GM19467 (cell line): ENCODE data around the gene NLGN1.

Experiments used
- ATAC-seq: cut with Tn5 transposase; IDR thresholded peaks from one replicate; pipeline ENCODE4 v1.9.1; 2021; ENCODE audit warnings: mild to moderate bottlenecking, moderate library complexity; ENCODE audit not compliant: unreplicated experiment

The NLGN1 gene

DNA sequence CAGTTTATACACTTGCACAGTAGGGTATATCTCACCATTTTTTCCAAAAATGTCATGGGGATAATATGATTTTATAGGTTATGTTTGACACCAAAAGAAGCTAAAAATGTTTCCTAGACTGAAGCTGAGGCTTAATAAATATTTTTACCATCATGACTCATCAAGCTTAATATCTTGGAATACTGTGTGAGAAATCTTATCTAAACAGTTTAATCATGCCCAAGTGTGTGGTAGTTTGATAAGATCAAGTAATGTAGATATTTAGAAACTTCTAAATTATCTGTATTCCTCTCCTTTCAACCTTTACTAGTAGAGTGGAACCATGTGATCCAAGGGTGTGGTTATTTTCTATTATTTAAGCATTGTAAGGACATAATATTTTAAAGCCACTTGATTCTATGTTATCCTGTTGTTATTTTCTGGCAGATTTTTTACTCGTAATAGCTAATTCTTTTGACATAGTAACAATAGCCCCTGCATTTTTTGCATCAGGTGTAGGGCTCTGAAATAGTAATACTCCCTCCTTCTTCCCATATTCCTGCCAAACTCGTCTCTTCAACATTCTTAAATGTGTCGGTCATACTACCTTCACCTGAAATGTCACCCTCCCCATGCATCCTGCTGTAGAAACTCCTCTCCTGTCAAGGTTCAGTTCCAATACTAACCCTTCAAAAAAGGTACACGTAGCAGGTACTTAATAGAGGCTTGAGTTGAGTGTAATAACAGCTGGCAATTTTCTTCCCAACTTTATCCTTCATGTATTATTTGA, 729.6 kb downstream of the NLGN1 start:
- no peak for ATAC-seq

DNA sequence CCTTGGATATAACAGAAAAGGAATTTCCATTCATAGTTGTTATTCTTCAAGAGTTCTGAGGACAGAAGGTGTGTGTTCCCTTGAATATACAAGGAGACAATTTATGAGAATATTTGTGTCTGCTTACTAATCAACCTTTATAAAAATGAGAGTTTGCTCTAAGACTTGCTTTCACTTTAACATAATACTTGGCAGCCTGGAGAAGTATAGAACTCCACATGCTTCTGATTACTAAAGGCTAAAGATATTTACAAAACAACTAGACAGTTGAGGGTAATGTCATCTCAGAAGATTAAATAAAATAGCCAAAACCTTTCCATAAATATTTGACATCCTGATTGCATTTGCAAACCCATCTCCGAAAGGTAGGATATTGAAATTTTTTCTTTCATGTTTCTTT, 734.5 kb downstream of the NLGN1 start:
- ATAC-seq: no peak

DNA sequence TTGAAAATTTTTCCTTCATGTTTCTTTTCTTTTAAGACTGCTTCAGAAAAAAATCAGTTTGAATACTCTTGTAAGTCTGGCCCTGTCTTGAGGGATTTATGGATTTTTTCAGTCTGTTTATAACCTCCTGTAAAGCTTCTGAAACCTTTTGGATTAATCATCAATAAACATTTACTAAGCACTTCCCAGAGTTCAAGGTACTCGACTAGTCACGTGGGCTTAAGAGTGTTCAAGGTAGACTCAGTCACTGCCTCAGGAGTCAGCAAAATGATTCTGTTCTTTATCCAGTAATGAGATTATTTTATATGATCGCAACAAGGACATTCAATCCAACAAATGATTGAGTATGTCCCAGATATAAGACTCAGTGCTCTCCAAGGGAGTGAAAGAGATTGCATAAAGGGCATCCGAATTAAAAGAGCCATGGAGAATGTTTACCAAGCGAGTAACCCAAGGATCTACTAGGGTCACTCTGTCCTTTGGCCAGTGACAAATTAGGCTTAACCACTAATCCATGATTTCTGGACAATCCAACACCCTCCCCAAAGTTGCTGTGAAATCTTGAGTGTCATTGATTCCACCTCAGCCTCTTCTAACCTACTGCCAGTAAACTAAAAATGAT, 735.0 kb downstream of the NLGN1 start:
- no peak for ATAC-seq

DNA sequence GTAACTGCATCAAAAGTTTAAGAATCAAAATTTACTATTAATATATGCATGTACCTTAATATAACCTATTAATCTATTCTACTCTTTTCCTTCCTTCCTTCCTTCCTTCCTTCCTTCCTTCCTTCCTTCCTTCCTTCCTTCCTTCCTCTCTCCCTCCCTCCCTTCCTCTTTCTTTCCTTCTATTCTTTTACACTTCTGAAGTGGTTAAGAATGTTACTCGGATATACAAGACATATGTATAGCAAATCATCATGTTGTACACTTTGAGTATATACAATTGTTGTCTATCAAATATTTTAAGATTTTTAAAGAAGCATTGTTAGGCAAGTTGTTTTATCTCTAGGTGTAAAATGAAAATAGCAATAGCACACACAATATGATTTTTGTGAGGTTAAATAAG, 748.5 kb downstream of the NLGN1 start:
- ATAC-seq: no peak

DNA sequence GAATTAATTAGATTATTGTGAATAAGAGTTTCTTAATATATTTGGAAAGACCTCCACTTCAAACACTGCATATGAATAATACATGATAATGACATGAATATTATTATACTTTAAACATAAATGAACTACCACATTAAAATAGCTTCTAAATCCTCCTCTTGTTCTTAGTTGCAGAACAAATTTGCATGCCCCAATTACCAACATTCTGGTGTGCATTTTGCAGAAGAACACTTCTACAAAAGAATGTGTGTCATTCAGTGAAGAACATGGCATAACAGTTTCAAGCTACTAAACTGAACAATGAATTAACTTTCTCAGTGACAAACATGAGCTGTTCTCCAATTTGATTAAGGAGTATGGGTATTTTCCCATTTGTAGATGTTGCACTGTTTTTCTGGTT, 750.3 kb downstream of the NLGN1 start:
- no peak for ATAC-seq

DNA sequence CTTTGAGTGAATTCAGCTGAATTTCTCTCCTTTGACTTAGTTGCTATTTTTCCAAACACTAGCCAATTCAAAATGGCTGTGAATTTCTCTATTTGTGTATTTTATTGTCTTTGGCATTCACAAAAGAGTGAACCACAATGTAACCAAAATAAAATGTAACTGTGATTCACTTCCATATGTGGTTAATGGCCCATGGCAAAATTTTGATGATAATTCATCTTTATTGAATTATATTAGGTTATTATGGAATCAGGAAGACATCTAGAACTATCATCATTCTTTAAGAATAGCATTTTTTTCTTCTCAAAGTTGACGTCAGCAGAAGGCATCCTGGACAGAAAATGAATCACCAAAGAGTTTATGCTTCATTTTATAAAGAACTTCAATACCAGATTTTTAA, 756.3 kb downstream of the NLGN1 start:
- ATAC-seq: no peak

DNA sequence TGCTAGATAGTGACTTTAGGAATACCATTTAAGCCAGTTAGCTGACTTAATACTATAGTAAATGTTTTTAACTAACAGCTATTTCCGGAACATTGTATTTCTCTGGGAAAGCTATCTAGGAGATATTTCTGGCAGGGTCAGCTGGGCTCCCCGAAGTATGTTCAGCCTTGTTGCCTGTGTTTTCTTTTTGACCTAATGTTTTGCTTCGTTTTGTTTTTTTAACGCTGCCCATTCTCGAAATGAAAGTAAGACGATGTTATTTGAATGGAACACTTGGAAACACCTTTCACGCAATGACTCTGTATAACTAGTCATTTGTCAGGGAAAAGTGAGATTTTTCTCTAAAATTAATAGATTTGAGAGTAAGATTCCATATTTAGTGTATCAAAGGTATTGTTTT, 758.7 kb downstream of the NLGN1 start:
- ATAC-seq: no peak

DNA sequence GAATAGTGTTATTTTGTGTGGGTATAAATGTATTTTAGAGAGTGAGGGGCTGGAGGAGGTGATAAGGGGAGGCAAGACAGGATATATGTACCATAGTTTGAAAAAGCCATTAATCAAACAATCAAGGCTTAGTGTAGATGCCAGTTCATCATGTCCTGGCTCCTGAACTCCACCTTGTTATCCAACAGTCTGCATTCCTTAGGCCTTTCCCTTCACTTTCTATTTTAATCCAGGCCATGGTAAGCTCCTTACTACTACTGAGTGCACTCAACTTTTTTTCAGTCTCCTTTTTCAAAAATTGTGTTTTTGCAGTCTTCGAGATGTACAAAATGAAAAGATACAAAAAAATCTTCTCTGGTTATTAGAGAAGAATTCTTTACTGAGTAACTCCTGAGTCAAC, 761.1 kb downstream of the NLGN1 start:
- no peak for ATAC-seq

DNA sequence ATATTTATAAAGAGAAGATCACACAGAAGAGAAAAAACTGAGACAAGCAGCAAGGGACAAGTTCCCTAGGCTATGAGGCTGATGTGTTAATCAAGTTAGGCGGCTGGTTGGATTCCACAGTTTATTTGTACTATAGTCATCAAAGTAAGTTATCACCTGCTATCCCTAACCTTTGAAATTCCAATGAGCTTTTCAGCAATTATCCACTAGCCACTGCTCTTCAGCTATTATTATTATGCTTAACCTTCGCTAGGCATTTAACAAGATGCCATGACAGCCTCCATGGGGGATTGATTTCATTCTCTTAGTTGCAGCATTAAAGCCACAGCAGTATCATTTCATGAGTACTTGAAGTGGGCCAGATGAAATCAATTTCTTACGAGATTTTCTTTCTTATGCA, 762.1 kb downstream of the NLGN1 start:
- no peak for ATAC-seq

DNA sequence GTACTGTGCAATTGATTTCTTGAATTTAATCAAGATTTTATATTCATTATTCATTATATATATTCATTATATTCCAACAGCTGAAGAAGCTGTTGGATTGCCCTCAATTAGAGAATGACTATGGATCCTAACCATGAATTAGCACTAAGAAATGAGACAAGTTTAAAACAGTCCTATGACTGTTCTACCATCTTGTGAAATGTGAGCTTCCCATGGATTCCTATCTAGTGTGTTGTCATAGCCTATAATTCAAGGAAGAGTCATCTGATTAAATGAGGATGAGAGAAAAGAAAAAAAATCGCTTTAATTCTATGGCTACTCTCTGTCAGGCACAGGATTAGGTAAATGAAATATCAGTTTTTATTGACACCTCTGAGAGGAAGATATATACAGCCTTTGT, 765.0 kb downstream of the NLGN1 start:
- no peak for ATAC-seq

DNA sequence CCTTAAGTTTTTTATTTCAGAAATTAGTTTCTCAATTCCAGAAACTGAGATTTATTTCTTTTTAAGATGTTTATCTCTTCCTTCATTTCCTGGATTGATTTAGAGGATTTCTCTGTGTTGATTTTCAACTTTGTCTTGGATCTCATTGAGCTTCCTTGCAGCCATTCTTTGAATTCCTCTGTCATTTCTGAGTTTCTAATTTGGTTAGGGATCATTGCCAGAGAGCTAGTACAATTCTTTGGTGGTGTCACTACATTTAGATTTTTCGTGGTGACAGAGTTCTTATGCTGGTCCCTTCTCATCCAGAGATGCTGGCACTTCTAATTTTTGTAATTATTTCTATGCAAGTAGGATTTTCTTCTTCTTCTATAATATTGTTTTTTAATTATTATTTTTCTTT, 770.5 kb downstream of the NLGN1 start:
- ATAC-seq: no peak

DNA sequence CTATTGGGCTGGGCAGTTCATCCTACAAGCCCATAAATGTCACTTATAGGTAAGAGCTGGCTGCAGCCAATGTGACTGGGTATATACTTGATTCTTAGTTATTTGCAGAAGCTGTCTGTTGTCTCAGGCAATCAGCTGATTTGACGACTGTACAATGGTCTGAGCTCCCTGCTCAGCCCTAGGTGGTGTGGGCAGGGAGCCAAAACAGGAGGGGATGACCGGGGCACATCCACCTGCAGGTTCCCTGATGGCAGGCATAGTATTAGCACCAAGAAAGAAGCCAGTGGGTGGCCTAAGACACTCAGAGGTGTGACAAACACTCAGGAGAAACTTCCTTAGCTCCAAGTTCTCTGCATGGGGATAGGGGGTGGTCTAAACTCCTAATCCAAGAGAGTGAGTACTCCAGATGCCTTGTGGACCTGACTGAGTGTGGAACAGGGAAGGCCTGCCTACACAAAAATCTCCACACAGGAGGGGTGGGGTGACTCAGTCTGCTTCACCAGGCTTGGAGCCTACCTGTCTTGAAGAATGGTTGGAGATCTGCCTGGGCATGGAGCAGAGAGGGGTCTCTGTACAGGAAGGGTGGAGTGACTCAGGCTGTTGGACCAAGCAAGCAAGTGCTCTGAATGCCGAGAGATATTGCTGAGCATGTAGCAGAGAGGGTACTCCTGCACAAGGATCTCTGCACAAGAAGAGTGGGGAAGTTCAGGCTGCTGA, 771.2 kb downstream of the NLGN1 start:
- ATAC-seq: no peak

DNA sequence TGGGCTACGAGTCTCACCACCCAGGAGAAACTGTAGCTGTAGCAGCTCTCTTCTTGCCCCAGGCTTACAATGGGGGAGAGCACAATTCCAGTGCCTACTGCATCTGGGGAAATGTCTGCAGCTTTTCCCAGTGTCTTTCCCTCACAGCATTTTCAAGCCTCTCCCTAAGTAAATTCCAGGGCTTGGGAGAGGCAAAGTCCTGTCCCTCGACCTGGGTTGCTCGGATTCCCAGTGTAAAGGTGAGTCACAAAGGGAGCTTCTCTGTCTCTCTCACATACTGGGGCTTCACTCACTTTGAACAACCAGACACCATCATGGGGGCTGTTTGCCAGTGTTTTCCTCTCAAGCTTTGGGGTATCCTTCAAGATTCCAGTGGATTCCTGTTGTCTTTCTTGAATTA, 772.2 kb downstream of the NLGN1 start:
- ATAC-seq: no peak

DNA sequence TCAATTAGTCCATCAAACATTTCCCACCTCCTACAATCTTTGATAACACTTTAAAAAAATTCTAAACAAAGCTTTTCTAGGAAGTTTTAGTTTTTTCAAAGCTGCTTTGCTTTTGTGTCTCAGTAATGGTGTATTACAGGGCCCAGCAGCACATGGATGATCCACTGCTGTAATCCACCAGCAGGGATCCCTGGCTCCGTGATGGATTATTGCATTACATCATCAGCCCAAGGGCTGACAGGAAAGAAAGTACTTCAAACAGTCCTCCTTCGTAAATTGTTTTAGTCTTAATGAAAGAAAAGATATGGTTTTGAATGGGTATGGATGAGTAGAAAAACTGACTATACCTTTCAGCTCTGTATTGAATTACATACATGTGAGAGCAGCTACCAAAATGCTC, 772.7 kb downstream of the NLGN1 start:
- no peak for ATAC-seq

DNA sequence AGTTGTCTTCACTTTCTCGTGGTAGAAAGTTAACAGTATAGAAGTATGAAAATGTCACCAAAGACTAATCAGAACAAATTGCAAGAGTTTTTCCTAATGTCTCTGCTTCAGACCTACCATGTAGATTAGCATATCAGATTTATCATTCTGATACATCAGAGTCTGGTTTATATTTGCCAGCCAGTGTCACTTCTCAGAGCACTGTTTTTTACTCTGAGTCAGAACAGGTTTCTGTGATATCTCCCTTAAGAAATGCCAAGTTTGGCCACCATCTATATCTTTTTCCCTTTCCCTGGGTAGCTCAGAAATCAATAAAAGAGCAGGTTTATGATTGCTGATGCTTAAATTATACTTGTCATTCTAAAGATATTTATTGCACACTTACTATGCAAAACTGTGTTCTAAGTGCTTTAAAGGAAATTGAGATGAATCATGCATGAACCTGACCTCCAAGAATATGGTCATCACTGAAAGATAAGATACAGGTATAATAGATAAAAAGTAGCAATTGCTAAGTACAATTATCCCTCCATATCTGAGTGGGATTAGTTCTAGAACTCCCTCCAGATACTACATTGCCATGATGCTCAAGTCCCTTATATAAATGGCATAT, 788.9 kb downstream of the NLGN1 start:
- no peak for ATAC-seq

DNA sequence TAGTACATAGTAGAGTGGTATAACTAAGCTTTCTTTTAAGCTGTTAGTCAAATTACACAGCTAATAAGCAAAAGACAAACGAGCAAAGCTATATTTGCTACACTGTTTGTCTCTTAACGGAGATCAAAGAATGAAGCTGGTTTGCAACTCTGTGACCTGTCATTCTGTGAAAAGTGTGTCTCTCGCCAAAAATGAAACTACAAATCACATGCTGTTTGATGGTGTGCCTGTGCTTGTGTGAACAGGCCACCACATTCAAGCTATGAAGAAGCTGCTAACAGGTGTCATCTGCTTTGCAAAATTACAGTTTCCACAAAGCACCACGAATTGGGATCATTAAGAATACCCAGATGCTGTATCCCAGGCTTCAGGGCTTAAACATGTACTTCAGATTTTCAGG, 793.8 kb downstream of the NLGN1 start:
- no peak for ATAC-seq

DNA sequence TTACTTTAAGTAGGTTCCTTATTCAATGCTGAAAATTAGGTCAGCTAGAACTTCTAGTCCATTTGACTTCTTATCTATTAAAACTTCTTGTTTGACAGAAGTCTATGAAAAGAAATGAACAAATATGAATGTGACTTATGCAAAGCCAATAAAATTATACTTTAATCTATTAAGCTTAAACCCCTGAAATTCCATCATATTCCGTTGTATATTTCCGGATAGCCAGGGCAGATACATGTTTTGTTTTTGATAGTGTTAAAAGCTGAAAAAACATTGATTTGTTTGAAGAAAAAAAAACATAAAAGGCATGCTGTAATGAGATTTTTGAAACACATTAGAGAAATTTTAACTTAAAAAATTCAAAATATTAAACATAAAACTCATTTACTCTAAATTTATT, 794.4 kb downstream of the NLGN1 start:
- no peak for ATAC-seq

DNA sequence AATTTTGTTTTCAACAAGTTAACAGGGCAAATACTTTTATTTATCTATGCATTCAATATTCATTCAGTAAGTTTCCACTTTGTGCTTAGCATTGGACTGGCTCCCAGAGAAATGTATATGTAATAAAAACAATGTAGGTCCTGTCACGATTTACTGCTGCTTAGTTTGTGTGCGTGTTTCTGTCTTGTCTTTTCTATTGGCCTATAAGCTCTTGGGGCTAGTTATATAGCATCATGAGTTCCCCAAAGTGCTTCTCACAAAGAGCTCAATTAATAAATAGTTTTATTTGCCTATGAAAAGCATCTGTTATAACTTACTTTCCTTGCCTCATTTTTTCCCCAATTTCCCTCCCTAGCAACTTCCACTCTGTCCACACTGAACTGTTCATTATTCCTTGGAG, 794.9 kb downstream of the NLGN1 start:
- ATAC-seq: no peak

DNA sequence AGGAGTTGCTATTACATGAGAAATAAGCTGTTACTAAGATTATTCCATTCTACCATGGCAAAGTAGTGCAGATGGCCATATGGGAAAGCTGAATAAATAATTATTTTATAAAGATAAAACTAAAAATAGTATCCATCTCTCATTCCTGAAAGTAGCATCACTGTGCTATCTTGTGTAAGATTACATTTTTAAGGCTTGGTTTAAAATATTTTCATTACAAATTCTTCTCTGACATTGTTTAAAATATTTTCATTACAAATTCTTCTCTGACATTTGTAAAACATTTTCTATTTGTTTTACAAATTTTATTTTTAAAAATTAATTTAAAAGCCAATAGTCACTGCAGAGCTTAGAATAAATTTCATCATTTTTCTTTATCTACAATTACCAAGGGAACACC, 796.1 kb downstream of the NLGN1 start:
- no peak for ATAC-seq

DNA sequence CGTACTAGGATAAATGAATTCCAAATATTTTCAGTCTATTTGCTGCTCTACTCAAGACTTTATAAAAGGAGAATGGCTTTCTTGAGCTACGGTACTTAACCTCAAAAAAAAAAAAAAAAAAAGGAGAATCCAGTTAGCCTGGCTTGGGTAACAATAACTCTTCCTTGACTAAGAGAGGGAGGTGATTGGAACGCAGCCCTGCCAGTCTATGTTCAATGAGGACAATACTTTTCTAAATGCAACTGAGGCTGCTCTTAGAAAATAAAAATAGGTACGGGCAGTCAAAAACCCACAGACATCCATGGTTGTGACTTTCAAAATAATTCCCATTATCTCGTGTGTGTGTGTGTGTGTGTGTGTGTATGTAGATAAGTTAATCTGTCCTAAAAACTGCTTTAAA, 799.9 kb downstream of the NLGN1 start:
- no peak for ATAC-seq

DNA sequence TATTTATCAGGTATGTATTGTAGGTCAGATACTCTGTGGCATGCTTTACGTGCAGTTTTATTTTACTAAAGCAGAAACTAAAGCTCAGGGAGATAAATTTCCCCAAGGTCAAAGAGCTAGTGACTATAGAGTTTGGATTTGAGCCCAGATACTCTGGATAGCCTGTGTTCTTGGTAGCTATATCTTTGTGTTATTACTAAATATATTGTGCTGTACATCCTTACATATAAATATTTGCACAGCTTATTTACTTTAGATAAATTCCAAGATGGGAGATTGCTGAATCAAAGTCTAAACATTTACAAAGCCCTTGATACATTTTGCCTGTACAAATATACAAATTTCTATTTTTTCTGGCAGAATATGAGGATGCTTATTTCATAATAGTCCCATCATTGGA, 800.7 kb downstream of the NLGN1 start:
- no peak for ATAC-seq

DNA sequence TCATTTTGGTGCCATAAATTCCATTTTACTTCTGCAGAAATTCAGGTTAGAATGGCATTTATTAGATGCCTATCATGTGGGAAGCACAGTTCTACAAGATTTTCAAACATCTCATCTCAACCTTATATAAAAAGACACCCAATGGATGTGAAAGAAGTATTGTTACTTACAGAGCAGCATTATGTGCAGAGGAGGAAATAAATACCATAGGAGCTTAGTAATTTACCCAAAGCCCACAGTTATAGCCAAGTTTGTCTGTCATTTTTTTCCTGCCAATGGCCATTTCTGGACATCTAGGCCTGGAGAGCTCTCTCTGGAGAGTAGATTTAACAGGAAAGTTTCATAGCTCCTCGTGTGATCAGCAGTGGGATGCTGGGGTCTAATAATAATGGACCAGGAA, 802.2 kb downstream of the NLGN1 start:
- ATAC-seq: no peak
